HG03066 (cell line): Measurements from ENCODE around the gene STOML1.

Experiments used
- ATAC-seq: cut with Tn5 transposase; IDR thresholded peaks from one replicate; pipeline ENCODE4 v1.9.1; 2021; ENCODE audit warnings: low read depth; ENCODE audit not compliant: unreplicated experiment

The STOML1 gene

GRCh38 chr15:74022706-74023470, 30.8 kb upstream of the STOML1 start:
- no peak for ATAC-seq

DNA sequence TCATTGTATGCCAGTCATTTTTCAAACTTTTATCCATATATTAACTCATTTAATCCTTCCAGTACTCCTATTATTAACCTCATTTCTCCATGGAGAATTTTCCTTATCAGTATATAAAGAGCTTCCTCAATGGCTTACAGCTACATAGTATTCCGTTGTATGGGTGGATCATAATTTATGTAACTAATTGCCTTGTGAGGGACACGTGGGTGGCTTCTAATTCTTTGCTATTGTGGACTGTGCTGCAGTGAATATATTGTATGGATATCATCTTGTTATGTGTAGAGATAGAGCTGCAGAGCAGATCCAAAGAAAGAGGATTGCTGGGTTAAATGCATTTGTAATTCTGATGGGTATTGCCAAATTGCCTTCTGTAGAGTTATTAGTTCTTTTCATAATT, 27.6 kb upstream of the STOML1 start:
- no peak for ATAC-seq

DNA sequence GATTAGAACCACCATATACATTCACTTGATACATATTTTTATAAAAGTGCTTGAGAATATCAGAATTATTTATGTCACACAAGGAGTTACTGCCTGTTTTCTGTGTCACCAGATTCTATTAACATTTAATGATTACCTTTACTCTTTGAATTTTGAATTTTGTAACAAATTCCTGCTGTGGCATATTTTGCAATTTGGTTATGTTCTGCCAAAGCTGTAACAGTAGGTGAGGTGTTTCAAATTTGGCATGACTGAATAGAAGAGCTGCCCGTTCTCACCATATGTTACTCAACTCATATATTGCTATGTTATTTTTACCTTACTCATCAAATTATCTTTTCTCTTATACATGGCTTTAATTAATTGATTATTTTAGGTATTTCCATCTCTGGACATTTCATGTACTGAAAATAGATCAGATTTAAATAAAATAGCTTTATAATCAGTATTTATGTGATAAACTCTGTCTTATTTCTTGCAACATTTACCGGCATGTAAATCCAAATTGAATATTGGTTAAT, 21.3 kb upstream of the STOML1 start:
- no peak for ATAC-seq

GRCh38 chr15:74011610-74012009, 19.5 kb upstream of the STOML1 start:
- ATAC-seq: no peak

- ATAC-seq: no peak
Observed at GRCh38 chr15:74010929-74011540, 18.9 kb upstream of the STOML1 start.

DNA sequence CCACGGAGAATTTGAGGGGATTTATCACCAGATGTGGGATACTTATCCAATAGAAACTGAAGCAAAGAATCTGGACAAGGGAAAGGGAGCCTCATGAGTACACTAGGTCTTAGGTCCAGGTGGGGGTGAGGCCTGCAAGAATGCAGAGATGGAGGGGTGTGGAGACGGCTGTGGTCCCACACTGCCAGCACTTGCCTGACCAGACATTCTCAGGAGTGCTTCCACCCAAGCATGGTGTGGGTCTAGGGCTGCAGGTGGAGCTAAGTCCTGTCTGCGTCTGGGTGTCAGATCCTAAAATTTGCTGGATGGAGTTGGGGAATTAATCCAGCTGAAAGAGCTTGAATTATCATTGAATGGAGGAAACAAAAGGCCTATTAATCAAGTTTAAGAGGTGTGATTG, 16.8 kb upstream of the STOML1 start:
- no peak for ATAC-seq

GRCh38 chr15:74007820-74008371, 15.8 kb upstream of the STOML1 start:
- ATAC-seq: no peak

GRCh38 chr15:74006774-74007639, 14.9 kb upstream of the STOML1 start:
- no peak for ATAC-seq

GRCh38 chr15:73997986-73998385, 5.9 kb upstream of the STOML1 start:
- ATAC-seq: no peak

- no peak for ATAC-seq
Observed at GRCh38 chr15:73996939-73997338, 4.8 kb upstream of the STOML1 start.

GRCh38 chr15:73996267-73996666, 4.2 kb upstream of the STOML1 start:
- no peak for ATAC-seq

DNA sequence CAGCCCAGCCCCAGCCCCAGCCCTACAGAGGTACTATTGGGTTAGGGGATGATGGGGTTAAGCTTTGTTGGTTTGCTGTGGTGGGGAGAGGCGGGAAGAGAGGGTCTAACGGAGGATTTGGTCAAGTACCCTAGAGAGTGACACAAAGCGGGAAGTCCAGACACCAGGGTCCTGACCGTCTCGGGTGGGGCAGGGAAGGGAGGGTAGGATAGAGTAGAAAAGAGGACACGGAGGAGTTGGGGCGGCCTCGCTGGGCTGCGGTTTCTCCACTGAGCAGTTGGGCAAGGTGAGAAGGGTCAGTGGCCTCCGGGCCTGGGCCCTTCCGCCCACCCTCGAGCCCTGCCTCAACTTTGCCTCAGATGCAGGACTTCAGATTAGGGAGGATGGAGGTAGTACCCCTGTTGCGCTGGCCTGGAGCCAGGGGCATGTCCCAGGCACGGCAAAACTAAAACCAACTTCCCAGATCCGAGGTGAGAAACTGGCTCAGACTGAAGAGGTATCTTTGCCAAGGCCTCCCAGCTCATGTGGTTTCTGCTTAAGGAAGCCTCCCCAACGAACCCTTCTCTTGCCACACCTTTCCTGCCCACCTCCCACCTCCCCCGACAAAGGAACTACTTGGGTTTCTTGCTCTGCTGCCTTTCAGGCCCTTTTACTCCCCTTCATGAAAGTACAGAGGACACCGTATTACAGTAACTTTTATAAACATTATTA, 3.0 kb upstream of the STOML1 start:
- ATAC-seq: no peak

DNA sequence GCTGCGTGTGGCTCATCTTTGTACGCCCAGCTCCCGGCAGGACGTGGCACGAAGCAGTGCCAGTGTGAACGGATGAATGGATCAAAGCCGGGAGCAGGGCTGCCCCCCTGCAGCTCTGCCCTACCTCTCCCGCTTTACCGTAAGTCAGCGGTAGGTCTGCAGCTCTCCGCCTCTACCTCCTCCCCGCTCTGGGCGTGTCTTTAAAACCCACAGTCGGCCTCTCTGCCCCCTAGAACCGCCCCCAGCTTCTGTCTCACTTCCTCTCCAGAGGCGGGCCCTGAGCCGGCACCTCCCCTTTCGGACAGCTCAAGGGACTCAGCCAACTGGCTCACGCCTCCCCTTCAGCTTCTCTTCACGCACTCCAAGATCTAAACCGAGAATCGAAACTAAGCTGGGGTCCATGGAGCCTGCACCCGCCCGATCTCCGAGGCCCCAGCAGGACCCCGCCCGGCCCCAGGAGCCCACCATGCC, 2.4 kb upstream of the STOML1 start, which contains the start of gene PML:
PML (plus strand) TSS at position 304 of the 471 bp plus-strand sequence; CDS start at position 401, 97 bp downstream.
- peak; percentile 76 for ATAC-seq

DNA sequence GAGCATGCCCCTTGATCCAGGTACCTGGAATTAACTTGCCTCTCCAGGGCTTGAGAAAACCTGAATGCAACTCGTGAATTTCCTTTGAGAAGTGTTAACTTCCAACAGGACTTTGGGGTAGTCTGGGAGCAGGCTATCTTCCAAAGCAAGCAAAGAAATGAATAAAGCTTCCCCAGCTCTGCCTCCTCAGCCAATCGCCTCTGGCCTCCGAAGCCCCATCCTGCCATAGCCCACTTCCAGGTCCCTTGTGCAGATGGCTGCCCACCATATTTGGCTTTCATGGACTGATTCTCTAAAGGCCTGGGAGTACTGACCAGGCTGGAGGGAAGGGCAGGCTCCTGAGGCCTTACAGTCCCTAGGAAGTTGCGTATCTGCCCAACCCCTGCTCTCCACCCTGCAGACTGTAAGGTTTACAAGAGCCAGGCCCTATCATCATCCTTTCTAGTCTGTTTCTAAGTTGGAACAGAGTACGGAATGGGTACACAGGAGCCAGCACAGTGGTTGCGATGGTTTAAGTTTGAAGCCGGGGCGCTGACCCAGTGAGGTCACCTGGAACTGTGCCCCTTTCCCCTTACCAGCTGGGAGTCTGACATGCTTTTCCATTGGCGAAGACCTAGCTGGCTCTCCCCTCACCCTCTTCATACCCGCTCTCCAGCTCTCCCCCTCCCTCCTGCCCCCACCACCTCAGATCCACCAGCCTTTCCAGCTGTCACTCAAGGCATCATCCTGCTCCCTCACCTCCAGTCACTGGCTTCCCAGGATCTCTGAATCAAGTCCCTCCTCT, 1.3 kb upstream of the STOML1 start:
- no peak for ATAC-seq

DNA sequence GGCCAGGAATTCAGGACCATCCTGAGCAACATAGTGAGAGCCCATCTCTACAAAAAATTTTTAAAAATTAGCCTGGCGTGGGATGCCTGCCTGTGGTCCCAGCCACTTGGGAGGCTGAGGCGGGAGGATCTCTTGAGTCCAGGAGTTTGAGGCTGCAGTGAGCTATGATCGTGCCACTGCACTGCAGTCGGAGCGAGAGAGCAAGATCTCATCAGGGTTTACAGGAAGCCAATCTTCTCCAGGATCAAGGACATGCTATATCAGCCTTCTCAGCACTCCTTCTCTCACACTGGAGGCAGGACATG, 451 bp upstream of the STOML1 start:
- ATAC-seq: no peak

GRCh38 chr15:73991260-73991659, 835 bp downstream of the STOML1 start:
- ATAC-seq: no peak

DNA sequence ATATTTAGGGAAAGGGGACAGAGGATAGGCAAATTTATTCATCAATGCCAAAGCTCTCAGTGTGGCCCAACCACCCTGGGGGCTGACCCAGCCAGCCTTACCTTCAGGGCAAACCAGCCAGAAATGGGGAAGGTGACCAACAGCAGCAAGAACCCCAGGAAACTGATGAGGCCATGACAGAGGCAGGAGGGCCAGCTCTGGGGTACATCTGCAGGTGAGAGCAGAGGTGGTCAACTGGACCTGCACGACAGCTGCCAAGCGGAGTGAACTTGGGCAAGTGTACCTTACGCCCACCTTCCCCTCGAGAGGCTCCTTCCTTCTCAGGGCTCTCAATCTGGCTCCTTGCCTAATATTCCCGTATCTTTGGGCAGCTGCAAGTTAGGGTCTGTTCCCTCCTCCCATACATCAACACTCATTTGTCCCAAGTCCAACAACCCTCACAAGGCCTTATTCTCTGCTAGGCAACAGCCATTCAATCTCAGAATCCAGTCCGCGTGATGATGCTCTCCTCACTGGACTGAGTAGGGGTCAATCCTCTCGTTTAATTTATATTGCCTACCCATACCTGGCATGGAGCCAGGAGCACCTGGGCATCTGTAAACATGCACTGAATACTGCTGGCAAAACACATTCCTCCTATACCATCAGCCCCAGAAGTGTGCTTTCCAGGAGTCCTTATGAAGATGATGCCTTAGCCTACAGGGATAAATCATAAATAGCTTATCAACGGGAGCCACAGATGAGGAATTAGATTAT, 1.7 kb downstream of the STOML1 start:
- no peak for ATAC-seq

DNA sequence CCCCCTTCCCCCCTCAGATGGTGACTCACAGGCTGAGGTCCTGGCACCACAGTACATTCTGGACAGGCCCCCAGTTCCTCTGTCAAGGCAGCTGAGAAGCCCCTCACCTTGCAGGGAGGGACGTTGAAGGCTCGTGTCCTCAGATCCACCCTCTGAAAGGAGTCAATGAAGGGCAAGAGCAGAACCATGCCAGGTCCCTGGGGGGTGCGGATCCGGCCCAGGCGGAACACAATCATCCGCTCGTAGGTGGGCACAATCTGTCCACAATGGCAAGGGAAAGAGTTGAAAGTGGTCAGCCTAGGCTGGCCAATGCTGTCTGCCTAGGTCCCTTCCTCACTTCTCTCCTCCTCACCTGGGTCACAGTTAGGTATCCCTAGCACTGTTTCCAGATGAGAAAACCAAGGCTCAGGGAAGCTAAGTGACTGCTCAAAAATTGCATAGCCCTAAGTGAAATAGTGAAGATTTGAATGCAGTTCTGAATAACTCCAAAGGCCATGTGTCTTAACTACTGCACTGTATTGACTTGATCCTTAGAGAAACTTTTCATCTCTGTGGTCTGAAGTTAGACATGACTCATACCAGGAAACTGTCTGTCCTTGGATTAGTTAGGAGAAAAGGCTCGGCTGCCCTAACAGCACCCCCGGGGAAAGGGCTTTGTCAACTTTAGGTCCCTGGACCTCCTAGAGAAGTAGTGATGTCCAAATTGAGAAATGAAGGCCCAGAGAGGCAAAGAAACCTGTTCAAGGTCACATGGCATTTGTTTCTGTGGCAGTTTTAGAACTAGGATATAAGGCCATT, 2.9 kb downstream of the STOML1 start:
- no peak for ATAC-seq
